Endodermal cell (in vitro differentiated cells): Measurements from ENCODE around the gene JPT2. TPM values are rescaled to one million over a fixed set of nuclear protein-coding genes. Genes with fewer than 3 reads are reported as not detected.
A peak's percentile ranks its signal among the peaks of the same experiment; 100 is the strongest.

Experiments used
- DNase-seq: peaks from one replicate; pipeline ENCODE4 v3.0.0-alpha.2; 2017
- H3K27ac ChIP-seq: 2 replicates; pipeline ENCODE4 v1.5.1; 2013; ENCODE audit warnings: mild to moderate bottlenecking, low read depth, low read length, moderate library complexity
- H3K27me3 ChIP-seq: 2 replicates; pipeline ENCODE4 v1.6.1; 2013; ENCODE audit warnings: mild to moderate bottlenecking, low read length, moderate library complexity; ENCODE audit not compliant: insufficient read depth, control insufficient read depth, poor library complexity, severe bottlenecking
- H3K36me3 ChIP-seq: 2 replicates; pipeline ENCODE4 v1.7.0; 2013; ENCODE audit warnings: mild to moderate bottlenecking, low read length, moderate library complexity; ENCODE audit not compliant: control insufficient read depth, insufficient read depth
- H3K4me1 ChIP-seq: one replicate; pipeline ENCODE4 v1.7.0; 2013; ENCODE audit warnings: low read length; ENCODE audit not compliant: control insufficient read depth, insufficient read depth
- H3K4me3 ChIP-seq: 2 replicates; pipeline ENCODE4 v1.5.1; 2013; ENCODE audit warnings: mild to moderate bottlenecking, low read length, moderate library complexity
- H3K9ac ChIP-seq: 2 replicates; pipeline ENCODE4 v1.6.1; 2013; ENCODE audit warnings: mild to moderate bottlenecking, low read length, moderate library complexity; ENCODE audit not compliant: poor library complexity, severe bottlenecking; ENCODE audit errors: extremely low read depth
- H3K9me3 ChIP-seq: 2 replicates; pipeline ENCODE4 v1.6.1; 2013; ENCODE audit warnings: mild to moderate bottlenecking, low read length, moderate library complexity; ENCODE audit not compliant: control insufficient read depth
- H3K27ac Mint-ChIP-seq: 2 replicates; pipeline ENCODE4 v1.8.0; 2020; ENCODE audit warnings: mixed read lengths
- H3K27me3 Mint-ChIP-seq: 2 replicates; pipeline ENCODE4 v1.8.0; 2021; ENCODE audit warnings: mild to moderate bottlenecking, mixed read lengths; ENCODE audit not compliant: insufficient read depth
- H3K36me3 Mint-ChIP-seq: 2 replicates; pipeline ENCODE4 v1.8.0; 2020; ENCODE audit warnings: low read depth, mixed read lengths
- H3K4me1 Mint-ChIP-seq: 2 replicates; pipeline ENCODE4 v1.8.0; 2020; ENCODE audit warnings: mixed read lengths
- H3K4me3 Mint-ChIP-seq: 2 replicates; pipeline ENCODE4 v1.8.0; 2020; ENCODE audit warnings: mild to moderate bottlenecking, moderate library complexity, mixed read lengths
- H3K9me3 Mint-ChIP-seq: 2 replicates; pipeline ENCODE4 v1.8.0; 2020; ENCODE audit warnings: mild to moderate bottlenecking, mixed read lengths
- WGBS, 2 experiments: methylation state at CpG; one replicate each; pipeline versions ENCODE4 v1.1.5 to v1.1.7; 2013; ENCODE audit warnings: missing lambda C conversion rate in 2 of 2, mixed read lengths in 1 of 2; ENCODE audit not compliant: insufficient coverage in 1 of 2, insufficient read length in 1 of 2; 5-methylcytosine and 5-hydroxymethylcytosine counted together
- total RNA-seq, 2 donors: library from RNA; stranded (reverse); fragmentation: NEBNext Ultra II Directional in 1 of 2; extraction: Animal tissue kit (Norgen Biotek cat#: 25700) in 1 of 2; gene quantifications; 2 replicates in 1 of 2; 3 replicates in 1 of 2; pipeline ENCODE4 v1.2.1, GENCODE V29; 2021
- TF ChIP-seq, protein P1 (sequence below): fragments of 200-600 bp; sonication (generic); conservative IDR thresholded peaks from 2 replicates; pipeline ENCODE4 v1.5.0; 2021; ENCODE audit warnings: antibody characterized with exemption, mild to moderate bottlenecking

The JPT2 gene
- total RNA-seq, 2 donors from 2014 or later, result 161 to 168 TPM

DNA sequence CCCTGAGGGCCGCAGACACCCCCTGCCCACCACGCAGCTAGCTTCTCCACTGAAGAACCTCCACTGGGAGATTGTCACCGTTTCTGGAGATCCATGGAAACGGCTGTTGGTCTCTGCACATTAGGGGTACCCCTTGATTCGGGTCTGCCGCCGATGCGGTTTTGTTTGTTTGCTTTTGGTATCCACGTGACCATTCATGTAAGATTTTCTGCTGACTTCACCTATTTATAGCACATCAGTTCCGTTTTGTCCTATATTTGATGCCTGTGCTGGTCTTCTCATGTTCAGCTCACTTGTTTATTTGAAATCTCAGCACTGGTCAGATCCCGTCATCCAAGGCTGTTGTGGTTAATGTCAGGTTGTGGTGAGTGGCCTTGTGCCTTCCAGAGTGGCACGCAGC lies 44.8 kb upstream of the JPT2 start:
- TF ChIP-seq, protein P1, sequence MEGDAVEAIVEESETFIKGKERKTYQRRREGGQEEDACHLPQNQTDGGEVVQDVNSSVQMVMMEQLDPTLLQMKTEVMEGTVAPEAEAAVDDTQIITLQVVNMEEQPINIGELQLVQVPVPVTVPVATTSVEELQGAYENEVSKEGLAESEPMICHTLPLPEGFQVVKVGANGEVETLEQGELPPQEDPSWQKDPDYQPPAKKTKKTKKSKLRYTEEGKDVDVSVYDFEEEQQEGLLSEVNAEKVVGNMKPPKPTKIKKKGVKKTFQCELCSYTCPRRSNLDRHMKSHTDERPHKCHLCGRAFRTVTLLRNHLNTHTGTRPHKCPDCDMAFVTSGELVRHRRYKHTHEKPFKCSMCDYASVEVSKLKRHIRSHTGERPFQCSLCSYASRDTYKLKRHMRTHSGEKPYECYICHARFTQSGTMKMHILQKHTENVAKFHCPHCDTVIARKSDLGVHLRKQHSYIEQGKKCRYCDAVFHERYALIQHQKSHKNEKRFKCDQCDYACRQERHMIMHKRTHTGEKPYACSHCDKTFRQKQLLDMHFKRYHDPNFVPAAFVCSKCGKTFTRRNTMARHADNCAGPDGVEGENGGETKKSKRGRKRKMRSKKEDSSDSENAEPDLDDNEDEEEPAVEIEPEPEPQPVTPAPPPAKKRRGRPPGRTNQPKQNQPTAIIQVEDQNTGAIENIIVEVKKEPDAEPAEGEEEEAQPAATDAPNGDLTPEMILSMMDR, result no peak
- H3K27me3 Mint-ChIP-seq, result no peaks in the 10 kb centered on the region
- Histone ChIP-seq H3K27ac (no peak overlapping the region), H3K4me3 (no peak overlapping the region), H3K27me3 (no peaks in the 10 kb centered on the region), H3K36me3 (peaks cover 70% of the 10 kb centered on the region), H3K9ac (no peak overlapping the region), H3K4me1 (no peaks in the 10 kb centered on the region), H3K9me3 (no peaks in the 10 kb centered on the region)
- no peaks in the 10 kb centered on the region for H3K4me1 Mint-ChIP-seq
- no peaks in the 10 kb centered on the region for H3K9me3 Mint-ChIP-seq
- WGBS, 2 experiments, result 95 to 98% methylated on average over 11 to 12 of the region's 12 CpGs
- H3K4me3 Mint-ChIP-seq, result no peak overlapping the region
- no peak for DNase-seq
- peaks cover 58% of the 10 kb centered on the region for H3K36me3 Mint-ChIP-seq
- H3K27ac Mint-ChIP-seq, result no peak overlapping the region

- Histone ChIP-seq H3K4me1 (no peaks in the 10 kb centered on the region), H3K9me3 (no peaks in the 10 kb centered on the region), H3K4me3 (no peak overlapping the region), H3K27ac (no peak overlapping the region), H3K9ac (no peak overlapping the region), H3K27me3 (no peaks in the 10 kb centered on the region), H3K36me3 (peaks cover 78% of the 10 kb centered on the region)
- Mint-ChIP-seq H3K36me3 (peaks cover 63% of the 10 kb centered on the region), H3K27ac (no peak overlapping the region), H3K27me3 (no peaks in the 10 kb centered on the region), H3K4me3 (no peak overlapping the region), H3K9me3 (no peaks in the 10 kb centered on the region), H3K4me1 (no peaks in the 10 kb centered on the region)
- DNase-seq, result no peak
- TF ChIP-seq, protein P1, result no peak
- WGBS, 2 experiments, result 96 to 99% methylated on average over 10 to 12 of the region's 12 CpGs
These were observed 43.5 kb upstream of the JPT2 start for GRCh38 chr16:1634541-1634940.

GRCh38 chr16:1635070-1635469 lies 43.0 kb upstream of the JPT2 start:
- WGBS, 2 experiments, result 94 to 95% methylated on average over 8 to 13 of the region's 13 CpGs
- peaks cover 77% of the 10 kb centered on the region for H3K36me3 ChIP-seq
- no peak overlapping the region for H3K27ac ChIP-seq
- Mint-ChIP-seq H3K27ac (peak overlapping the region; percentile 64), H3K4me3 (no peak overlapping the region), H3K9me3 (no peaks in the 10 kb centered on the region), H3K36me3 (peaks cover 66% of the 10 kb centered on the region), H3K27me3 (no peaks in the 10 kb centered on the region), H3K4me1 (no peaks in the 10 kb centered on the region)
- H3K27me3 ChIP-seq, result no peaks in the 10 kb centered on the region
- no peak overlapping the region for H3K4me3 ChIP-seq
- TF ChIP-seq, protein P1, result no peak
- no peaks in the 10 kb centered on the region for H3K9me3 ChIP-seq
- no peak overlapping the region for H3K9ac ChIP-seq
- H3K4me1 ChIP-seq, result no peaks in the 10 kb centered on the region
- DNase-seq, result no peak
